NCI-H2107 treated with DMSO at 0.1 percent for 48 hours (cell line): ENCODE measurements around the gene PDIK1L.

Experiments
- DNase-seq: peaks from one replicate; lab custom pipeline; 2025; ENCODE audit not compliant: unreplicated experiment; lab: John Stamatoyannopoulos, UW

The PDIK1L gene

GRCh38 chr1:26153966-26154532, 42.4 kb downstream of the PDIK1L start:
- no peak for DNase-seq

GRCh38 chr1:26154750-26155149, 43.1 kb downstream of the PDIK1L start:
- no peak for DNase-seq

GRCh38 chr1:26155370-26156284, 44.0 kb downstream of the PDIK1L start:
- DNase-seq: no peak

- no peak for DNase-seq
These were observed 44.8 kb downstream of the PDIK1L start for GRCh38 chr1:26156285-26157038.

- DNase-seq: no peak
These were observed 46.8 kb downstream of the PDIK1L start for GRCh38 chr1:26158271-26158907.

GRCh38 chr1:26158908-26159742, 47.5 kb downstream of the PDIK1L start, which contains the start of gene FAM110D:
FAM110D (plus strand) TSS chr1:26159079; CDS start chr1:26161292, 2,213 bp downstream.
- DNase-seq: no peak

- no peak for DNase-seq
These were observed 48.1 kb downstream of the PDIK1L start for GRCh38 chr1:26159743-26160039.

- DNase-seq: no peak
These were observed 49.1 kb downstream of the PDIK1L start for GRCh38 chr1:26160527-26161414.

- DNase-seq: no peak
These were observed 50.0 kb downstream of the PDIK1L start for GRCh38 chr1:26161415-26162219.

- no peak for DNase-seq
These were observed 50.6 kb downstream of the PDIK1L start for GRCh38 chr1:26162220-26162709.

GRCh38 chr1:26163684-26164035, 52.0 kb downstream of the PDIK1L start:
- no peak for DNase-seq

GRCh38 chr1:26164036-26164860, 52.6 kb downstream of the PDIK1L start:
- no peak for DNase-seq

GRCh38 chr1:26164861-26165842, 53.5 kb downstream of the PDIK1L start:
- no peak for DNase-seq

GRCh38 chr1:26166719-26167281, 55.2 kb downstream of the PDIK1L start:
- no peak for DNase-seq

- peak; percentile 93 for DNase-seq
These were observed 57.0 kb downstream of the PDIK1L start, which contains the start of gene C1orf232 for GRCh38 chr1:26168410-26169197. C1orf232 (minus strand) TSS chr1:26168963; CDS start chr1:26168499, 464 bp downstream.
